Large intestine (tissue), 3 donors: ENCODE results near the gene MISFA. TPM values are rescaled to one million over a fixed set of nuclear protein-coding genes. Genes with fewer than 3 reads are reported as not detected.
"Not testable (repeated sequence)": the region's sequence is repeated elsewhere in the genome, so short reads cannot be mapped to it uniquely, and the experiment has no call there.

Source experiments
- DNase-seq, 2 donors: peaks; one replicate each; pipeline versions ENCODE4 v3.0.0 to v3.0.0-alpha.2; 2013
- H3K27ac ChIP-seq: one replicate; pipeline ENCODE4 v1.5.1; 2013; ENCODE audit warnings: low read length
- H3K27me3 ChIP-seq: 2 replicates; pipeline ENCODE4 v1.6.1; 2013; ENCODE audit warnings: low read length; ENCODE audit not compliant: control insufficient read depth, insufficient read depth
- H3K36me3 ChIP-seq: 2 replicates; pipeline ENCODE4 v1.6.1; 2013; ENCODE audit warnings: low read length; ENCODE audit not compliant: control insufficient read depth, insufficient read depth
- H3K4me1 ChIP-seq: one replicate; pipeline ENCODE4 v1.6.1; 2013; ENCODE audit warnings: low read length; ENCODE audit not compliant: control insufficient read depth, insufficient read depth
- H3K4me3 ChIP-seq: one replicate; pipeline ENCODE4 v1.5.1; 2013; ENCODE audit warnings: low read length
- H3K9me3 ChIP-seq: one replicate; pipeline ENCODE4 v1.6.1; 2013; ENCODE audit warnings: mild to moderate bottlenecking, low read depth, low read length, moderate library complexity; ENCODE audit not compliant: control insufficient read depth
- WGBS: methylation state at CpG from one replicate; pipeline ENCODE4 v1.1.5; 2013; ENCODE audit warnings: low lambda C conversion rate; ENCODE audit not compliant: insufficient coverage; 5-methylcytosine and 5-hydroxymethylcytosine counted together
- polyA plus RNA-seq: library from polyadenylated mRNA; unstranded; fragments of 120-200 nt; gene quantifications from one replicate; pipeline ENCODE4 v1.2.1, GENCODE V29; 2013

The MISFA gene
- polyA plus RNA-seq, 1 donor: 4.3 TPM

- peak; percentile 85 to 93 for DNase-seq
- Histone ChIP-seq H3K4me3 (peak within 1 kb of the TSS; percentile 80), H3K4me1 (peaks cover 9% of the 10 kb centered on the region), H3K36me3 (no peaks in the 10 kb centered on the region), H3K27me3 (no peaks in the 10 kb centered on the region), H3K27ac (peak within 1 kb of the TSS; percentile 48), H3K9me3 (no peaks in the 10 kb centered on the region)
- WGBS: 0% methylated on average over 5 of the region's 50 CpGs
Measured at GRCh38 chr11:18588297-18589252, 11.0 kb upstream of the MISFA start, which contains the start of gene UEVLD. Gene UEVLD, minus strand, starts transcription at chr11:18588734. Its CDS starts 80 bp downstream, at chr11:18588654.

- no peak overlapping the region for H3K4me3 ChIP-seq
- peaks cover 5% of the 10 kb centered on the region for H3K36me3 ChIP-seq
- no peaks in the 10 kb centered on the region for H3K9me3 ChIP-seq
- no peak for DNase-seq
- peaks cover 9% of the 10 kb centered on the region for H3K4me1 ChIP-seq
- no peak overlapping the region for H3K27ac ChIP-seq
- no peaks in the 10 kb centered on the region for H3K27me3 ChIP-seq
- no CpG with 5 or more reads among the region's 2 CpGs for WGBS
Measured at GRCh38 chr11:18590571-18590970, 9.0 kb upstream of the MISFA start.

GRCh38 chr11:18594088-18594487 lies 5.5 kb upstream of the MISFA start:
- not testable (repeated sequence) for H3K4me3 ChIP-seq
- WGBS: no CpG with 5 or more reads among the region's 5 CpGs
- H3K36me3 ChIP-seq: peaks cover 15% of the 10 kb centered on the region

GRCh38 chr11:18594999-18595749 lies 4.4 kb upstream of the MISFA start:
- WGBS: no CpG with 5 or more reads among the region's 5 CpGs
- Histone ChIP-seq H3K9me3 (no peaks in the 10 kb centered on the region), H3K27ac (no peak overlapping the region), H3K4me1 (peaks cover 1% of the 10 kb centered on the region), H3K27me3 (no peaks in the 10 kb centered on the region), H3K4me3 (no peak overlapping the region), H3K36me3 (peaks cover 15% of the 10 kb centered on the region)
- DNase-seq: no peak

More at GRCh38 chr11:18594088-18594487, 5.5 kb upstream of the MISFA start:
- DNase-seq, H3K9me3 ChIP-seq, H3K27me3 ChIP-seq, H3K4me1 ChIP-seq, H3K27ac ChIP-seq: not testable (repeated sequence)

- peaks cover 8% of the 10 kb centered on the region for H3K36me3 ChIP-seq
- no peaks in the 10 kb centered on the region for H3K27me3 ChIP-seq
- H3K4me1 ChIP-seq: no peaks in the 10 kb centered on the region
- no peak overlapping the region for H3K27ac ChIP-seq
- no CpG with 5 or more reads among the region's 4 CpGs for WGBS
- H3K4me3 ChIP-seq: no peak overlapping the region
- H3K9me3 ChIP-seq: no peaks in the 10 kb centered on the region
- DNase-seq: no peak
Measured at GRCh38 chr11:18600915-18601569, 1.5 kb downstream of the MISFA start.

GRCh38 chr11:18608376-18608775 lies 8.8 kb downstream of the MISFA start:
- H3K9me3 ChIP-seq: no peaks in the 10 kb centered on the region
- H3K27ac ChIP-seq: no peak overlapping the region
- DNase-seq: peak; percentile 60 to 86
- WGBS: no CpG with 5 or more reads among the region's 3 CpGs
- peaks cover 36% of the 10 kb centered on the region for H3K36me3 ChIP-seq
- no peak overlapping the region for H3K4me3 ChIP-seq
- no peaks in the 10 kb centered on the region for H3K27me3 ChIP-seq
- H3K4me1 ChIP-seq: no peaks in the 10 kb centered on the region

- Histone ChIP-seq H3K4me3 (no peak overlapping the region), H3K4me1 (no peaks in the 10 kb centered on the region), H3K36me3 (peaks cover 60% of the 10 kb centered on the region), H3K9me3 (no peaks in the 10 kb centered on the region), H3K27ac (no peak overlapping the region), H3K27me3 (no peaks in the 10 kb centered on the region)
- 89% methylated on average over 1 of the region's 2 CpGs for WGBS
- no peak for DNase-seq
Measured at GRCh38 chr11:18611196-18611595, 11.6 kb downstream of the MISFA start.

- no peaks in the 10 kb centered on the region for H3K9me3 ChIP-seq
- no peaks in the 10 kb centered on the region for H3K27me3 ChIP-seq
- no peaks in the 10 kb centered on the region for H3K4me1 ChIP-seq
- no peak overlapping the region for H3K4me3 ChIP-seq
- H3K36me3 ChIP-seq: peaks cover 56% of the 10 kb centered on the region
- DNase-seq: no peak
- WGBS: 0% methylated on average over 1 of the region's 4 CpGs
- H3K27ac ChIP-seq: no peak overlapping the region
Measured at GRCh38 chr11:18612394-18612793, 12.8 kb downstream of the MISFA start.

GRCh38 chr11:18614667-18615066 lies 15.1 kb downstream of the MISFA start:
- no peaks in the 10 kb centered on the region for H3K4me1 ChIP-seq
- no CpG with 5 or more reads among the region's 10 CpGs for WGBS
- peaks cover 49% of the 10 kb centered on the region for H3K36me3 ChIP-seq
- no peak for DNase-seq
- H3K4me3 ChIP-seq: no peak overlapping the region
- no peak overlapping the region for H3K27ac ChIP-seq
- H3K9me3 ChIP-seq: no peaks in the 10 kb centered on the region
- H3K27me3 ChIP-seq: no peaks in the 10 kb centered on the region
